Natural killer cell (primary cell): ENCODE results near the gene TNNT2. TPM values are rescaled to one million over a fixed set of nuclear protein-coding genes. Genes with fewer than 3 reads are reported as not detected.

ENCODE experiments used
- ATAC-seq, 3 donors: fragments of 150-1000 bp in 2 of 3; fragments of 200-7000 bp in 1 of 3; cut with Tn5 transposase; 1 replicate in 1 of 3; 2 replicates in 2 of 3; pipeline ENCODE4 v1.10.0; 2021; ENCODE audit warnings: mild to moderate bottlenecking in 2 of 3, moderate library complexity in 2 of 3
- DNase-seq, 2 donors: peaks; one replicate each; pipeline versions ENCODE4 v3.0.0 to v3.0.0-alpha.2; 2013 to 2021; ENCODE audit warnings: mixed read lengths in 1 of 2
- H3K27ac ChIP-seq: one replicate; pipeline ENCODE4 v1.5.1; 2013; ENCODE audit warnings: mild to moderate bottlenecking, low read length
- H3K27me3 ChIP-seq: one replicate; pipeline ENCODE4 v1.6.1; 2013; ENCODE audit warnings: low read length; ENCODE audit not compliant: control insufficient read depth, insufficient read depth
- H3K36me3 ChIP-seq: one replicate; pipeline ENCODE4 v1.6.1; 2013; ENCODE audit warnings: low read length; ENCODE audit not compliant: control insufficient read depth, insufficient read depth
- H3K4me1 ChIP-seq: one replicate; pipeline ENCODE4 v1.6.1; 2013; ENCODE audit warnings: low read length; ENCODE audit not compliant: control insufficient read depth, insufficient read depth
- H3K4me3 ChIP-seq: one replicate; pipeline ENCODE4 v1.5.1; 2013; ENCODE audit warnings: low read length
- H3K9me3 ChIP-seq: one replicate; pipeline ENCODE4 v1.6.1; 2013; ENCODE audit warnings: low read length; ENCODE audit not compliant: control insufficient read depth, insufficient read depth
- H3K27ac Mint-ChIP-seq, 2 donors: one replicate each; pipeline ENCODE4 v1.8.0; 2022; ENCODE audit warnings: mild to moderate bottlenecking in 2 of 2, mixed read lengths in 2 of 2, moderate library complexity in 1 of 2
- H3K27me3 Mint-ChIP-seq, 2 donors: one replicate each; pipeline ENCODE4 v1.8.0; 2022; ENCODE audit warnings: low read depth in 2 of 2, mixed read lengths in 2 of 2
- H3K36me3 Mint-ChIP-seq: one replicate; pipeline ENCODE4 v1.8.0; 2022; ENCODE audit warnings: mixed read lengths
- H3K4me1 Mint-ChIP-seq, 2 donors: one replicate each; pipeline ENCODE4 v1.8.0; 2022; ENCODE audit warnings: mixed read lengths in 2 of 2
- H3K4me3 Mint-ChIP-seq: one replicate; pipeline ENCODE4 v1.8.0; 2022; ENCODE audit warnings: mild to moderate bottlenecking, moderate library complexity, mixed read lengths
- H3K9me3 Mint-ChIP-seq, 2 donors: one replicate each; pipeline ENCODE4 v1.8.0; 2022; ENCODE audit warnings: mixed read lengths in 2 of 2
- WGBS: methylation state at CpG from one replicate; pipeline ENCODE4 v1.1.7; 2013; ENCODE audit warnings: missing lambda C conversion rate; ENCODE audit not compliant: insufficient coverage; 5-methylcytosine and 5-hydroxymethylcytosine counted together
- intact Hi-C: fragments of 100-400 bp; cut with micrococcal nuclease; formaldehyde crosslinking; loops from one replicate; pipeline ENCODE4 v1.14.2; 2022
- total RNA-seq, 4 donors: library from RNA; stranded (reverse); fragments of 120-200 nt in 1 of 4; gene quantifications; one replicate each; pipeline versions ENCODE4 v1.2.3 to v1.2.4, GENCODE V29; 2013 to 2022
- TF ChIP-seq, protein P1 (sequence below): fragments of 200-600 bp; IDR thresholded peaks from one replicate; pipeline ENCODE4 v1.8.0; 2022; ENCODE audit warnings: antibody characterized with exemption

TNNT2 gene
- total RNA-seq, 3 donors from 2014 or later (not counting 1 experiment from before 2014, with no cell fraction given) = not detected

DNA sequence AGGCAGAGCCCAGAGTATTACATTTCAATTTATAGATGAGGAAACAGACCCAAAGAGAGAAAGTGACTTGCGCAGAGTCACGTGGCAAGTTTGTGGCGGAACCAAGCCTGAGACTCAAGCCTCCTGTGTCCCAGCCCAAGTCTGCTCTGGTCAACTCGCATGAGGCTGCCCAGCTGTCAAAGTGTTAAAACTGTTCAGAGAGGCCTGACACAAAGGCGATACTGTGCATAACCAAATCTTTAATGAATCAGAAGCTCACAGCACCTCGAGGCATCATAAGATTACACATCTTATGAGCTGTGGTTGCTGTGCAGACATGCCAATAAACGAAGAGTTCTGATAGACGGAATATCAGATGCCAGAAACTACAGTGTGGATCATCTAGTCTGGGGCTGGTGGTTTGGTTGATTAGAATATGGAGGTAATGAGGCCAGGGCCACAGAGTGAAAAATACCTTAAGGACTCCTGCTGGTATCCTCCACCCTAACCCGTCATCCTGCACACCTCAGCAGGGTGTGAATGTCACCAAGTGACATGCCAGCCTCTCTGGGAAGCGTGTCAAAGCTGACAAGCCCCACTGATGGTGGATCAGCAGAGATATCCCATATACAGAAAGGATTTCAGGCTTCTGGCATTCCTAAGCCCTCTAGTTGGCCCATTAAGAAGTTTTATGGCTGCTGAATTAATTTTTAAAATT is 42.2 kb downstream of the TNNT2 start:
- Mint-ChIP-seq H3K4me1 (no peaks in the 10 kb centered on the region), H3K27ac (no peak overlapping the region), H3K27me3 (peaks cover 6% of the 10 kb centered on the region in 2 donors), H3K36me3 (no peaks in the 10 kb centered on the region), H3K4me3 (no peak overlapping the region), H3K9me3 (no peaks in the 10 kb centered on the region)
- TF ChIP-seq, protein P1, sequence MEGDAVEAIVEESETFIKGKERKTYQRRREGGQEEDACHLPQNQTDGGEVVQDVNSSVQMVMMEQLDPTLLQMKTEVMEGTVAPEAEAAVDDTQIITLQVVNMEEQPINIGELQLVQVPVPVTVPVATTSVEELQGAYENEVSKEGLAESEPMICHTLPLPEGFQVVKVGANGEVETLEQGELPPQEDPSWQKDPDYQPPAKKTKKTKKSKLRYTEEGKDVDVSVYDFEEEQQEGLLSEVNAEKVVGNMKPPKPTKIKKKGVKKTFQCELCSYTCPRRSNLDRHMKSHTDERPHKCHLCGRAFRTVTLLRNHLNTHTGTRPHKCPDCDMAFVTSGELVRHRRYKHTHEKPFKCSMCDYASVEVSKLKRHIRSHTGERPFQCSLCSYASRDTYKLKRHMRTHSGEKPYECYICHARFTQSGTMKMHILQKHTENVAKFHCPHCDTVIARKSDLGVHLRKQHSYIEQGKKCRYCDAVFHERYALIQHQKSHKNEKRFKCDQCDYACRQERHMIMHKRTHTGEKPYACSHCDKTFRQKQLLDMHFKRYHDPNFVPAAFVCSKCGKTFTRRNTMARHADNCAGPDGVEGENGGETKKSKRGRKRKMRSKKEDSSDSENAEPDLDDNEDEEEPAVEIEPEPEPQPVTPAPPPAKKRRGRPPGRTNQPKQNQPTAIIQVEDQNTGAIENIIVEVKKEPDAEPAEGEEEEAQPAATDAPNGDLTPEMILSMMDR = no peak
- intact Hi-C loops = no loop called here
- Histone ChIP-seq H3K36me3 (no peaks in the 10 kb centered on the region), H3K27me3 (no peaks in the 10 kb centered on the region), H3K9me3 (no peaks in the 10 kb centered on the region), H3K4me1 (no peaks in the 10 kb centered on the region), H3K27ac (no peak overlapping the region), H3K4me3 (no peak overlapping the region)
- DNase-seq (no peak), ATAC-seq (no peak)
- WGBS = 84% methylated on average over 10 of the region's 10 CpGs

DNA sequence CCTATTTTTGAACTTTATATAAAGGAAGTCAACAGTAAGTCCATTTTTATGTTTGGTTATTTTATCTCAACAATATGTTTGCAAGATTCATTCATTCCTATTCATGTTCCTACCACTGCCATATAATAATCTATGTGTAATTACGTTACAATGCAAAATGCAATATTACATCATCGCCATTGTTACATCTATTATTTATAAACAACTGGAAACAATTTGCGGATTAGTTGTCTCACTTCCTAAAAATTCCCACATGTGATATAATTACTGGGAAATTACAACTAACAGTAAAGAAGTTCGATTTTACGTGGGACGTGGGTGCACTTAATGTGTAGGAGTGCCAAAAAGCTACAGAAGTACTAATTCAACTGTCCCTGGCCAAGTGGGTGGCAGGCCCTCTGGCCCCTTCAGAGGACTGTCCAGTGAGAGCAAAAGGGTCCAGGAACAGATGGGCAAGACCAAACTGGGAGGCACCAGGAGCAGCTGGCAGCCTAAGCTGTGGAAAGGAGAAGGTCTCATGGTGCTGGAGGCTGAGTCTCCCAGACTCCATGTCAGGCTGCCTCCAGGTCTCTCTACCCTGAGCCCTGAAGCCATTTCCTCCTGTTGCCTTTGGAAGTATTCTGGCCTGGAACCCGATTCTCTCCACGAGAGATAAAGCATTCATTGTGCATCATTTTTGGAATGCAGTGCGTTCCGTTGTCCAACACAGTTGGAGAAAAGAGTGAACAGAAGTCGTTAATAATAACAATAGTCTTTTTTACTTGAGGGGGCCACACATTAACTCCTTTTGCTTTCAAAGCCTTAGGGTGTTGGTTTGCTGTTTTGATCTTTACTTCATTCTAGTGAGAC is 42.9 kb downstream of the TNNT2 start:
- DNase-seq = no peak
- intact Hi-C loops = no loop called here
- H3K36me3 Mint-ChIP-seq = no peaks in the 10 kb centered on the region
- TF ChIP-seq, protein P1 = no peak
- Histone ChIP-seq H3K9me3 (no peaks in the 10 kb centered on the region), H3K4me3 (no peak overlapping the region), H3K27me3 (no peaks in the 10 kb centered on the region), H3K36me3 (no peaks in the 10 kb centered on the region), H3K27ac (no peak overlapping the region), H3K4me1 (no peaks in the 10 kb centered on the region)
- peaks cover 2 to 3% of the 10 kb centered on the region in 2 donors for H3K27me3 Mint-ChIP-seq
- H3K4me1 Mint-ChIP-seq = no peaks in the 10 kb centered on the region
- H3K4me3 Mint-ChIP-seq = no peak overlapping the region
- WGBS = 83% methylated on average over 8 of the region's 11 CpGs
- no peak overlapping the region for H3K27ac Mint-ChIP-seq
- ATAC-seq = no peak
- H3K9me3 Mint-ChIP-seq = no peaks in the 10 kb centered on the region

DNA sequence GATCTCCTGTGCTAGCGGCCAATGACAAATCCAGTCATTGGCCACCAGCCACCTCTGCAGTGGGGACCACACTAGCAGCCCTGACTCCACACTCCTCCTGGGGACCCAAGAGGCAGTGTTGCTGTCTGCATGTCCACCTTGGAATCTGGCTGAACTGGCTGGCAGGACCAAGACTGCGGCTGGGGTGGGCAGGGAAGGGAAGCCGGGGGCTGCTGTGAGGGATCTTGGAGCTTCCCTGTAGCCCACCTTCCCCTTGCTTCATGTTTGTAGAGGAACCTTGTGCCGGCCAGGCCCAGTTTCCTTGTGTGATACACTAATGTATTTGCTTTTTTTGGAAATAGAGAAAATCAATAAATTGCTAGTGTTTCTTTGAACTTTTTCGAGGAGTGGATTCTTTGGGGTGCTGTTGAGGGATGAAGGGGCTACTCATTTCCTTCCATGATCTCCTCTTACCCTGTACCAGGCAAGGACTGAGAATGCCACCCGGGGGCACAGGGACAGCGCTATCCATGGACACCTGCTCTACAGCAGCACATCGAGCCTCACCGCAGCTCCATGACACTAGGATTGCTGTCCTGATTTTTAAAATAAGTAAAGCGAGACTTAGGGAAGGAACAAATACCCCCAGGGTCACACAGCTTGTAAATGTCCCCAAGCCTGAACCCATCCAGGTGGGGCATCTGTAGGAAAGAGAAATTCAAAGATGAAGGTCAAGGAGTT is 44.7 kb downstream of the TNNT2 start:
- intact Hi-C loops = no loop called here
- Mint-ChIP-seq H3K27ac (no peak overlapping the region), H3K4me3 (no peak overlapping the region), H3K9me3 (no peaks in the 10 kb centered on the region), H3K4me1 (no peaks in the 10 kb centered on the region), H3K36me3 (no peaks in the 10 kb centered on the region), H3K27me3 (no peaks in the 10 kb centered on the region)
- Histone ChIP-seq H3K4me1 (no peaks in the 10 kb centered on the region), H3K27me3 (no peaks in the 10 kb centered on the region), H3K36me3 (no peaks in the 10 kb centered on the region), H3K27ac (no peak overlapping the region), H3K4me3 (no peak overlapping the region), H3K9me3 (no peaks in the 10 kb centered on the region)
- 90% methylated on average over 10 of the region's 10 CpGs for WGBS
- DNase-seq = no peak
- TF ChIP-seq, protein P1 = no peak
- ATAC-seq = no peak
